HG03175 (cell line): ENCODE data around the gene E2F4.

Source experiments
- ATAC-seq: cut with Tn5 transposase; IDR thresholded peaks from one replicate; pipeline ENCODE4 v1.9.1; 2021; ENCODE audit warnings: mild to moderate bottlenecking, moderate library complexity; ENCODE audit not compliant: unreplicated experiment

Gene E2F4

DNA sequence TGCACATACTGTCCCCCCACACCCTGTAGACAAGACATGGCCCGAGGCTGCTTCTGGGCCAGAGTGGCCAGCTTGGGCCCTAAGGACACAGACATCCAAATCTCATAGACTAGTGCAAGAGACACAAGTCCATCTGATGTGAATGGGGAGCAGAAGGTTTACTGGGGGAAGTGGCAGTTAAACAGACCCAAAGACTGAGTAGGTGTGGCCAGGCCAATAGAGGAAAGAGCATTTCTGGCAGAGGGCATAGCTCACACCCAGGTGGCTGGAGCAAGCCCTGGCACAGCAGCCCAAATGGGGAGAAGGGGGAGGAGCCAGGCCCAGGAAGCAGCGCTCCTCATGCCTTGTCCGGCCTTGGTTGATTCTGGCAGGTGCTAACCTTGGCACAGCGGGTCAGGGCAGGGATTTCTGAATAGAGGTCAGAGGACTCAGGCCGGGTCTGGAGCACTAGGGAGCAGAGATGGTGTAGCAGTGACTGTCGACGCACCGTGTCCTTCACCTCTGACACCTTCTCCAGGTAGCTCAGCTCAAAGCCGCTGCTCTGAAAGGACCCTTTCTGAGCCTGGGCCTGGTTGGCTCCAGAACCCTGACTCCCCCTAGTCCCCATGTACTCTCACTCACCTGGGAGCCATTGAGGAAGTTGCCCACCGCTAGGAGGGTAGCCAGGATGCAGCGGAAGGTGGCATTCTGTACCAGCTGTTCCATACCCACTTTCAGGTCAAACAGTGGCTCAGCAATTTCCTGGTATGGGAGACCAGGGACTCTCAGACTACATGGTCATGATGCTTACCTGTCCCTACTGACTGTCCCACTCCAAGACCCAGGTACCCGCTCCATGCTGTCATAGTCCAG is 39.1 kb downstream of the E2F4 start:
- ATAC-seq = no peak

DNA sequence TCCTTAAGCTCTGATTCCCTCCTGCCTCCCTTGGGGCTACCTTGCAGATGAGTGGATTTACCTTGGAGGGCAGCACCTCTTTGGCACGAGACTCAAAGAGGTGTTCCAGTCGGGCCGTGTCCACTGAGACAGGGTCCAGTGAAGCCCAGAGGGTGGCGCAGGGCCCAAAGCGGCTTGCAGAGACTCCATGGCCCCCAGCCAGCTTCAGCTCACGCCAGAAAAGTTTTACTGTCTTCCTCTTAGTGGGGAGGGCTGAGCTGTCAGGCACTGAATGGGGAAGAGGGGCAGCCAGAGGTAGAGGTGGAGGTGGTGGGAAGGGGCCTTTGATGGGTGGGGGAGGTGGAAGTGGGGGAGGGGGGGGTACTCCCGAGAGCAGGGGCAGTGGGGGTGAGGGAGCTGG is 41.6 kb downstream of the E2F4 start:
- ATAC-seq = no peak

DNA sequence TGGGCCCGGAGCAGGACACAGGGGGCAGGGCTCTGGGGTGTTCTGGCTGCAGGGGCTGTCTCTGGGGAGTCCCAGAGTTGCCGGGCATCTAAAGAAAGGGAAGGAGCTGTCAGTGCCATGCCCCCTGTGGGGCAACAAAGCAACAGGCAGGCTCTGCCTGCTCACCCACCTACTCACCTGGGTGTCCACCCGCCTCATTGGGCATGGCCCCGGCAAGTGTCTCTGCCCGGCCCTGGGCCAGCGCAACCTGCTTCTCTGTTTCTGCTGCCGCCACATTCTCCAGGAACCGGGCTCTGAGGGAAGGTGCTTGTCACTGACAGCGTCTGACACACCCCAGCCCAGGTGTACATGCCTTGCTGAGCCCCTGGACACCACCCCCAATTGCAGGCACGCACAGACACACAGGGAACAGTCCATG is 42.2 kb downstream of the E2F4 start:
- no peak for ATAC-seq

DNA sequence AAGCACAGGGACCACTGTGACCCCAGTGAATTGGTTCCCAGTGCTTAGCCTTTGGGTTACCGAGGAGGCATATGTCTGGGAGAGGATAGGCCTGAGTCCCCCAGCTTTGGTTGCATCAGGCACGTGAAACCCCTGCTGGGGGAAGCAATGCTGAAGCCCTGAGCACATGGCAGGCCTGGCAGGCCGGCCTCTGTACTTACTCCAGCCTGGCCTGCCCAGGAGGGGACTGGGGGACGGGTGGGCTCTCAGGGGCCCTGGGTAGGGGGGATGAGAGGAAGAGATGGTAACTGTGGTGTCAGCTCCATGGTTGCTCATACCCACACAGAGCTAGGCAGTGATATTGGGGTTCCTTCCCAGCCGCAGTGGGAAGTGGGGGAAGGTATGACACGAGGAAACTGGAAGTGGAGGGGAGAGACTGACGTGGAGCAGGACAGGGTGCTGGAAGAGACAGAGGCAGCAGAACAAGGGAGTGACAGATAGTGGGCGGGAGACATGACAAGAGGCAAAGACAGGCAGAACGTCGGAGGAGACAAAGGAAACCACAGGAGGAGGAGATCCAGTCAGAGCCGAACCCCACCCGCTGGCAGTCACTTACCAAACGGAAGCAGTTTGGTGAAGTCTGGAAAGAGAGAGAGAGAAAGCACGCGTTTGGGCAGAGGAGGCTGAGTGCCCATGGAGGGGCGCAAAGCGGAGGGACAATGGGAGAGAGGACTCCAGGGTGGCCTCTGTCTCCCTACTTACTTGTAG is 44.0 kb downstream of the E2F4 start:
- ATAC-seq = no peak

DNA sequence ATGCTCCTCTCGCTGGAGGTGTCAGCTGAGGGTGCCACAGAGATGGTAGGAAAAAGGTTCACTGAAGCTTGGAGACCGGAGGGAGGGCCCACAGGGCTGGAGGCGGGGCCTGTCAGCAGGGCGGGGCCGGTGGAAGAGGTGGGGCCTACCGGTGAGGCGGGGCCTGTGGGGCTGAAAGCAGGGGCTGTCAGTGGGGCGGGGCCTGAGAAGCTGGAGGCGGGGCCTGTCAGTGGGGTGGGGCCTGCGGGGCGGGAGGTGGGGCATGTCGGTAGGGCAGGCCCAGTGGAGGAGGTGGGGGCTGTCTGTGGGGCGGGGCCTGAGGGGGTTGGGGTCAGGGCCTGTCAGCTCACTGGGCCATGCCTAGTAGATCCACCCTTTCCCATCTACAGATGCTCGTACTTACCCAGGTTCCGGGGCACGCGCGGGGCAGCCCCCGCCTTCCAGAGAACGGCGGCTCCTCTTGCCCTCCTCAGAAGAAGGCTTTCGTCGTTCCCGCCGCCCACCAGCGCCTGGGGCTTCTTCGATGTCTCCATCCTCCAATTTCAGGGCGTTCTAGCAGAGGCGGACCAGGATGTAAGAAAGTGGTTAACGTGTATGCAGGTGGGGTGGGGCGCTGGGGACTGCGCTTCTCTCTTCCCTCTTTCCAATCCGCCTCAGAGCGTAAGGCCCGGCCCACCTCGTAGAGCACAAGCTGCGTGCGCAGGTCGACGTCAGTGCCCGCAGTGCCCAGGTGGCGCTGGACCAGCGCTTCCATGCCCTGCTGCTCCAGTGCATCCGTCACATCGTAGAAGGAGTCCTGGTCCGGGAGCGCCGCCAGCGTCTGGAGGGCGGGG is 44.8 kb downstream of the E2F4 start:
- peak; percentile 52 for ATAC-seq

DNA sequence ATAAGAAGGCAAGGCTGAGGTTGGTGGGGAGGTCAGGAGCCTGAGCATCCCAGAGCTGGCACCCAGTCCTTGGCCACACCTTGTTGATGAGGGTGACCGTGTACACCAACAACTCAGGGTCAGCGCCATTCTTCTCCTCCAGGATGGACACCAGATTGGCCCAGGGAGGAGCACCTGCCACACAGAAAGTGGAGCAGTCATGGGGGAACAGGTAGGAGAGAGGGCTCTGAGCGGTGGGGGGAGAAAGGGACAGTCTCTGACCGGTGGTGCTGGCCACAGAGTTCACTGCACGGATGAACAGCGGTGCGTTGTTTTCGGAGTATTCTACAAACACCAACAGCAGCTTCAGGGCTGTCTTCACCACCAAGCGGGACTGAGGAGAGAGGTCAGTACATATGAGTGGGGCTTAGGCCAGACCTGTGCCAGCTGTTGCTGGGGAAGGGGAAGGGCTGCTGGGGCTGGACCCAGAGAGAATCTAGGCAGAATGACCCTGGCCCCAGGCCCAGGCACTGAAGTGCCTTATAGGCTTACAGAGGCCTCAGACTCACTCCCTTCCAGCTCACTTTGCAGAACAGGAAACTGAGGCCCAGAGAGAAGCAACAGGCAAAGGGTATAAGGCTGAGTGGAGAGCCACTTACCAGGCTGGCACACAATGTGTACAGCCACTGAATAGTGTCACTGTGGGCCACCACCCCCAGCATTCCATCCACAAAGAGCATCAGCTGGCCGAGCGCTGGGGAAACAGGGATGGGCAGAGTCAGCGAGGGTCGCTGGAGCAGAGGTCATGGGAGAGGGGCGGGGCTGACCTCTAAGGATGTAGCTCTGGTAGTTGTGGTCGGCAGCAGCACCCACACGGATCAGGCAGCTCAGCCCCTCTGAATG is 45.7 kb downstream of the E2F4 start:
- ATAC-seq = no peak

DNA sequence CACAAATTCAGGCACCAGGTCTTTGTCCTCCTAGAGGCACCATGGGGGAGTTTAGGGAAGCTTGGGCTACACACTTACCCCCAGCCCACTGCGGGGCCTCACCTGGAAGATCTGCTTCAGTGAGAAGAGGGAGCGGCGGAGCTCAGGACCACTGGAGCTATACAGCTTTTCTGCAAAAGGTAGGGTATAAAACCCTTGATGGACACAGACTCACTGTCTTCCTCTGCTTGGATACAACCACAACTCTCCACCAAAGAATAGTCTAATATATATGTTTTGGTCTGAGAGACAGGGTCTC is 46.3 kb downstream of the E2F4 start:
- ATAC-seq = no peak

DNA sequence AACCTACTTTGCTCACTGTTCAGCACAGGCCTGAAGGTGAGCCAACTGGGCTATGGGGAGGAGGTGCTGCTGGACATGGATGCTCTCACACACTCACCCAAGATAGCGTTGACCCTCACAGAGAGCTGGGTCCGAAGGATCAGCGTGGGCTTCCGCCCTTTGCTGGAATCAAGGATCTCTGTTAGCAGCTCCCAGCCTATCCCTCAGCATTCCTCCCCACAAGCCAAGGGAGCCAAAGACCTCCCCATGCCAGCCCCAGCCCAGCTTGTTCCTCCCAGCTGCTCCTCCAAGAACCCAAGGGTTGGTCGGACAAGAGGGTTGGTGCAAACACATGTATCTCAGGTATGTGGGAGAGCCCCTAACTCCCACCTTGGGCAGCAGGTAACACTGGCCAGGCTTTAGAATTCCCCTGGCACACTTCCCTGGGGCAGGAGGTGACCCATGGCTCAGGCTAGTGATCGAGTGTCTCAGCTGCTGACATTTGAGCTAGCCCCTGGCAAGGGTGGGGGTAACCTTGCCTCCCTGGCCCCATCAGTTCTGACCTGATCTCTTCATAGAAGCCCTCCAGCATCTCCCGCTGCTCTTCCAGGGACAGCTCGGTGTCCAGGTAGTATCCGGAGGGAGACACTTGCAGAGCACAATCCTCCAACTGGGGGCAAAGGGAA is 47.0 kb downstream of the E2F4 start:
- no peak for ATAC-seq

DNA sequence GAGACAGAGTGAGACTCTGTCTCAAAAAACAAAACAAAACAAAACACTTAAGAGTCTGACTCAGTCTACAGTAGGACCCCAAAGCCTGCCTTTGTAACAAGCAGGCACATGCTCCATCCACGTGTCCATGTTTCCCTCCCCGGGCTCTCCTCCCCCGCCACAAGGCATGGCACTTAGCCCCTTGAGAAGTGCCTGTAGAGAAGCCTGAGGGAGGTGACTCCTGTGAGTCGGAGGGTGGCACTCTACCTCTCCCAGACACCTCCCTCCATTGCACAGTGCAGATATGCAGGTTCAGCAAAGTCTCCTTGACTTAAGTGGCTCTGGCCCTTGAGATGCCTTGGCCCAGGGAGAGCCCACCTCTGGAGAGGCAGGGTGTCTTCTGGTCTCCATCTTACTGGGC is 48.6 kb downstream of the E2F4 start:
- no peak for ATAC-seq

DNA sequence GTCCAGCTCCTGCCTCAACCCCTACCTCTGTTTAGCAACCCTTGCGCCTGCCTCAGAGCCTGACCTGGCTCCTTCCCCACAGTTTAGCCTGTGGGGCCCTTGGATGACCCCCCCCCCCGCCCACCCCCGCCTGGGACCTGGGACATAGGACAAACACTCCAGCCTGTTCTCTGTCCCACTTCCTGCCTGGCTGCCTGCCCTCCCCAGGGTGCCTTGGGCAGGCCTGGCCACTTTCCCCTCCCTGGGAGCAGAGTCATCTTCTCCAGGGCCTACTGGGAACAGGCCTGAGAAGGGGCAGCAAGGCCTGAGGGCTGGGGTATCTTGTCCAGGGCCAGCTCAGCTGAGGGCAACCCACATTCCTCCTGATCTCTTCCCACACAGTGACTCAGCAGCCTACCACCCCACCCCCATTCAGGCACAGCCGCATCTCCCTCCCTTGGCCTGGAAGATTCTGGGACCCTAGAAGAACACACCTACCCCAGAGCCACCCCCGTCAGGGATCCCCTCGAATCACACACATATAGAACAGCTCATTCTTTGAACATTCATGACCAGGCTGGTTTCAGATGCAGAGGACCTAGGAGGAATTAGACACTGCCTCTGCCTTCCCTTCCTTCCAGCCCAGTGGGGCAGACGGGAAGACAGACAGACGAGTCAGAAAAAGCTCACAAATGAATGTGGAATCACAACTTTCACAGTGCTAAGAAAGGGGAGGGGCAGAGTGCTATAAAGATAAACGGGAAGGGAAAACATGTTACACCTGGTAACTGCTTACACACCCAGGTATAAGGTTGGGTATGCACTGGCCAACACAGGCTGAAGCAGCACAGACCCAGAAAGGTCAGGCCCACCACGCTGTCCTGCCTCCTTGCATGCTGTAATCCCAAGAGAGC is 49.3 kb downstream of the E2F4 start:
- ATAC-seq = no peak

DNA sequence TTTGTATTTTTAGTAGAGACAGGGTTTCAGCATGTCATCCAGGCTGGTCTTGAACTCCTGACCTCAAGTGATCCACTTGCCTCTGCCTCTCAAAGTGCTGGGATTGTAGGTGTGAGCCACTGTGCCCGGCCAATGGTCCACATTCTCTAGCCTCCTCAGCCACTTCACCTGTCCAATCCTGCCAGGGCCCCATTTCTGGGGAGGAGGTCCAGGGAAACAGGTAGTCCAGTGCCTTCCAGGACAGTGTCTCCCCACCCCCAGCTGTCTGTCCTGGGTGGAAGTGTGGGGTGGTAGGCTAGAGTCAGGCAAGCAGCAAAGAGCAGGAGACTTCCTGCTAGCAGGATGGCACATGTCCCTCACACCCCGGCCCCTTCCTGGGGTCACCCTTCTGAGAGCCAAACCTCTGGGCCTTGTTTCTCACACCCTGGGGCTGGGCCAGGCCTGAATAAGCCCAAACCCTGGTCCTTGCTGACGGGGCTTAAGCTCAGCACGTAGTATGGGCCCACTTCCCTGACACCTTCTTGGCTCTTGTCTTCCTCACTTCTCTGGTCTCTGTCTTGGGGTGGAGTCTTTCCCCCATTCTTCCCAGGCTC is 50.3 kb downstream of the E2F4 start:
- no peak for ATAC-seq

DNA sequence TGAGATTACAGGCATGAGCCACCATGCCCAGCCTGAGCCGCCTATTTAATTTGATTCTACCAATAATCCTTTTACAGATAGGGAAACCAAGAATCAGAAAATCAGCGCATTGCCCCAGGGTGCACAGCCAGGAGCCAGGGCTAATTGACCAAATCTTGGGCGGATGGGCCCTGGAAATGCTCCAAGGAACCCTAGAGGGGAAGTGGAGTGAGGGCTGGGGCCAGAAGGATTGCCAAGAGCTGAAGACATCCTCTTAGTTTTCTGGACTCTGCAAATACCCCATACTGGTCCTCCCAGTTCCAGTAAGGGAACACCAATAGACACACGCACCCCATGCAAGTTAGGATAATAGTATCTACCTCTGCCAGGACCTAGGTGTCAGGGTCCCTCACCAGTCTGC is 51.5 kb downstream of the E2F4 start:
- no peak for ATAC-seq

DNA sequence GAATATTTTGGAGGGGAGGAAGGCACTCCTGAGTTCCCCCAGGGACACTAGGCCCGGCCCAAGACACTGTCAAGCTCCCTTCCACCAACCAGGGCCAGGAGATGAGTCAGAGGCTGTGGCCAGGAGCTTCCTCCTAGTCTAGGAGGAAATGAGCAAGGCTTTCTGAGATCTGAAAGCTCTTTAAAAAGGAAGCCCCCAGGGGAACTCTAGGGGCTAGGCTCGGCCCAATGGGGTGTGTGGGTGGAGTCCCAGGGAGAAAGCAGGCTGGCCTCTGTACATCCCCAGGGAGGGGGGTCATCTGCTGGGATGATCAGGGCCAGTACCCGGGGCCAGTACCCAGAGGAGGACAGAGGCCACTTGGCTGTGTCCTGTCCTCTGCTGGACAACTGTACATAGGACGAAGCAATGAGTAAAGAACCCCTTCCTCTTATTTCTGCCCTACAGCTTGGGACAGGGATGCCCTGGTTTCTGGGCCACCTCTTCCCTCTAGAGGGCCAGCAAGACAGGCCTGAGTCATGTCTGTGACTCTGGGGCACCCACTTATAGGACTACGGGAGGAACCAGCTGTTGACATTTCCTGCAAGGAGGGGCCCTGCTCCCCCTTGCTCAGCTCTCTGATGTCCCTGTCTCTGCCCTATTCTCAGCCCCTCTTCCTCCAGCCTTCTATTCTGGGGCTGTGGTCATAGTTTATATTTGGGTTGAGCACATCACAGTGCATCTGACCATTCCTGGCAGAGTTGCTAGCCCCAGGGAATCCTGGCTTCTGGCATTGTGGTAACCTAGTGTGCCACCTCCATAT is 52.6 kb downstream of the E2F4 start:
- ATAC-seq = peak; percentile 58

DNA sequence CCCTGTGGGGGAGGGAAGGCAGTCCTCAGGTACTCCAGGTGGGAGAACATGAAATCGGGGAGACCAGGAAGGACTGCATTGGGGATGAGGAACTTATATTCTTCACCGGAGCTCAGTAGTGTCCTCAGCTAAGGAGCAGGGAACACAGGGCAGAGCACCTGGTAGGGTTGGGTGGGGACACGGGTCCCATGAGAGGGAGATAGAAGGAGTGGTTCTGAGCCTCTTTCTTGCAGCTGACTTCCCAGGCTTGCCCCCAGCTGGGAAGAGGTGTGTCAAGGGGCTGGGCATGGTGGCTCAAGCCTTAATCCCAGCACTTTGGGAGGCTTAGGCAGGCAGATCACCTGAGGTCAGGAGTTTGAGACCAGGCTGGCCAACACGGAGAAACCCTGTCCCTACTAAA is 53.2 kb downstream of the E2F4 start:
- ATAC-seq = no peak

DNA sequence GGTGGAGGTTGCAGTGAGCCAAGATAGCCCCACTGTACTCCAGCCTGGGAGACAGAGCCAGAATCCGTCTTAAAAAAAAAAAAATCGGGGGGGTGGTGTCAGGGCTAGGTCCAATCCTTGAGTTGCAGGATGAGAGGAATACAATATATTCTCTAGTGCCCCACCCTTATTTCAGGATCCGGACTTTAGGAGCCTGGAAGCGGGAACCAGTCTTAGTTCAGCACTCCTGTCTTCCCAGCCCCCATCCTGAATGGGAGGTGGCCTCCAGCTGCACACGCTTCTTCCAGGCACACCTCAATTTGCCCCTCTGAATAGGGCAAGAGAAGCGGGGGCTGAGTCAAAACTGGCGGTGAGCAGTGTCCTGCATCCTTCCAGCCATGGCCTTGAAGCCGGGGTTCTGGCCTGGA is 53.7 kb downstream of the E2F4 start:
- ATAC-seq = no peak

DNA sequence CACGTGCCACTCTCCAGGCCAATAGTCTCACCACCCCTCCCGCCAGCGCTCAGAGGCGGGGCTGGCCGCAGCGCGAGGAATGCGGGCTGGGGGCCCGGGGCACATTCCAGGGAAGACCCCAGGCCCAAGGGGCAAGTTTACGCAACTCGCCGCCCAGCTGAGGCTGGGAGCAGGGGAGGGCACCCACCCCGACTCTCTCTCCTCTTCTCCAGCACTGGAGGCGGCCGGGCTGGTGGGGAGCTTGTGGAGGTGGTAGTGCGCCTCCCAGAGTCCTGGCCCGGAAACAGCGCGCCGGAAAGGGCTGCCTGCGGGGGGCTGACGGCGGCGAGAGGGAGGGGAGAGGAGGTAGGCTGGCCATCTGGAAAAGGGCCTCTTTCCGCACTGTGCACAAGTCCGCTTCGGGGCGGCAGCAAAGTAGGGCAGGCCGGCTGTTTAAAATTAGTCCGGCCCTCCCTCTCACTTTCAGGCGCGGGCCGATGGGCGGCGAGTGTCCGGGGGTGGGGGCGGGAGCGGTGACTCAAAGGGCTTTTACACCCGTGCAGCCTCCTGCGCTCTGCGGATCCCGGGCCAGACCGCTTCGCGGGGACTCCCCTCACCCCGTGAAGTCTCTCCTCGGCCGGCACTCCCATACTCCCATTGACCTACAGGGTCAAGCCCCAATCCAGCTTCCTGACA is 54.3 kb downstream of the E2F4 start:
- ATAC-seq = peak; percentile 20

DNA sequence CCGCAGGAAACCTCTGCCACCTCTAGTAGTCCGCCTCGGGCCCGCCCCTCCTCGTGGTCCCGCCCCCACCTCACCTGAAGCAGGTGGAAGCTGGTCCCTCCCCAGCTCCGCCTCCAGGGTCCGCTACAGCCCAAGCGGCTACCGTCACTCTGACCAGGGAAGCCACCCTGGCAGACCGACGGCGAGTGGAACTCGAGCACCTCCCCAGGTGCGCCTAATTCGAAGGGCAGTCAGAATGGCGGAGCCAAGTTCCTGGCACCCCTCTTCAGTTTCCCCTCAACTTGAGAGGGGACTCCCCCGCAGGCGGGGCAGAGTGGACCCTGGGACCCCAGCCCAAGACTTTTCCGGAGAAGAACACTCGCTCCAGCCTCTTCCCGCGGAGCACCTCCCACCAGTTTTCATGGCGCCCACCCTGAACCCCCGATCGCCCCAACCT is 54.8 kb downstream of the E2F4 start:
- peak; percentile 6 for ATAC-seq
